CD4-positive, alpha-beta T cell (primary cell): ENCODE measurements around the gene CDCP2. TPM values are rescaled to one million over a fixed set of nuclear protein-coding genes. Genes with fewer than 3 reads are reported as not detected.

Experiments used
- ATAC-seq: fragments of 200-7000 bp; cut with Tn5 transposase; one replicate; pipeline ENCODE4 v1.10.0; 2022; ENCODE audit warnings: mild to moderate bottlenecking; ENCODE audit not compliant: poor library complexity
- CTCF ChIA-PET: fragments of 350-600 bp; sonication (Branson Sonifier 250); formaldehyde crosslinking; loops from one replicate; lab custom pipeline; 2021; ENCODE audit warnings: antibody characterized with exemption, inconsistent platforms; lab: Charles Lee
- POLR2A ChIA-PET: fragments of 350-600 bp; sonication (Branson Sonifier 250); formaldehyde crosslinking; loops from one replicate; lab custom pipeline; 2021; ENCODE audit warnings: antibody characterized with exemption, inconsistent platforms; lab: Charles Lee
- DNase-seq, 14 experiments: peaks; one replicate each; pipeline ENCODE4 v3.0.0-alpha.2; 2013 to 2020; ENCODE audit warnings: mixed read lengths in 2 of 14
- H3K27ac ChIP-seq, 2 donors: one replicate each; pipeline versions ENCODE4 v1.5.1 to v1.7.0; 2013; ENCODE audit warnings: low read length in 2 of 2, low read depth in 1 of 2, mild to moderate bottlenecking in 1 of 2
- H3K27me3 ChIP-seq, 2 experiments: 1 replicate in 1 of 2; 2 replicates in 1 of 2; pipeline versions ENCODE4 v1.6.1 to v1.7.0; 2013; ENCODE audit warnings: low read length in 2 of 2, control low read depth in 1 of 2, mild to moderate bottlenecking in 1 of 2, moderate library complexity in 1 of 2; ENCODE audit not compliant: insufficient read depth in 2 of 2, control insufficient read depth in 1 of 2
- H3K36me3 ChIP-seq: one replicate; pipeline ENCODE4 v1.6.1; 2013; ENCODE audit warnings: low read length, control low read depth; ENCODE audit not compliant: insufficient read depth
- H3K4me1 ChIP-seq: one replicate; pipeline ENCODE4 v1.6.1; 2013; ENCODE audit warnings: low read length, control low read depth; ENCODE audit not compliant: insufficient read depth
- H3K4me3 ChIP-seq: one replicate; pipeline ENCODE4 v1.5.1; 2013; ENCODE audit warnings: mild to moderate bottlenecking, low read length, moderate library complexity
- H3K9me3 ChIP-seq, 2 experiments: 1 replicate in 1 of 2; 2 replicates in 1 of 2; pipeline versions ENCODE4 v1.6.1 to v1.7.0; 2013; ENCODE audit warnings: low read length in 2 of 2, mild to moderate bottlenecking in 2 of 2, control low read depth in 1 of 2, moderate library complexity in 1 of 2; ENCODE audit not compliant: control insufficient read depth in 1 of 2, insufficient read depth in 1 of 2
- H3K27ac Mint-ChIP-seq: one replicate; pipeline ENCODE4 v1.8.0; 2020; ENCODE audit warnings: mixed read lengths
- H3K27me3 Mint-ChIP-seq: one replicate; pipeline ENCODE4 v1.8.0; 2021; ENCODE audit warnings: mixed read lengths
- H3K36me3 Mint-ChIP-seq: one replicate; pipeline ENCODE4 v1.8.0; 2021; ENCODE audit warnings: low read depth, mixed read lengths
- H3K4me1 Mint-ChIP-seq: one replicate; pipeline ENCODE4 v1.8.0; 2021; ENCODE audit warnings: low read depth, mixed read lengths
- H3K4me3 Mint-ChIP-seq: one replicate; pipeline ENCODE4 v1.8.0; 2020; ENCODE audit warnings: mild to moderate bottlenecking, mixed read lengths
- H3K9me3 Mint-ChIP-seq: one replicate; pipeline ENCODE4 v1.8.0; 2020; ENCODE audit warnings: mixed read lengths
- CTCF ChIP-seq: fragments of 200-600 bp; IDR thresholded peaks from one replicate; pipeline ENCODE4 v1.8.0; 2022; ENCODE audit warnings: antibody characterized with exemption, mild to moderate bottlenecking
- intact Hi-C, 2 experiments: fragments of 100-400 bp; cut with DNase I in 1 of 2; cut with micrococcal nuclease in 1 of 2; formaldehyde crosslinking; loops; one replicate each; pipeline versions ENCODE4 v1.15.1 to v1.9.0; 2023 to 2025; cut with DNase I, micrococcal nuclease
- total RNA-seq, 174 experiments: library from RNA in 2 of 174; stranded (reverse) in 2 of 174; gene quantifications; one replicate each; pipeline ENCODE4 v1.2.3 and lab custom pipeline; 2021 to 2026

CDCP2 gene
- total RNA-seq, 2 experiments from 2014 or later: not detected

DNA sequence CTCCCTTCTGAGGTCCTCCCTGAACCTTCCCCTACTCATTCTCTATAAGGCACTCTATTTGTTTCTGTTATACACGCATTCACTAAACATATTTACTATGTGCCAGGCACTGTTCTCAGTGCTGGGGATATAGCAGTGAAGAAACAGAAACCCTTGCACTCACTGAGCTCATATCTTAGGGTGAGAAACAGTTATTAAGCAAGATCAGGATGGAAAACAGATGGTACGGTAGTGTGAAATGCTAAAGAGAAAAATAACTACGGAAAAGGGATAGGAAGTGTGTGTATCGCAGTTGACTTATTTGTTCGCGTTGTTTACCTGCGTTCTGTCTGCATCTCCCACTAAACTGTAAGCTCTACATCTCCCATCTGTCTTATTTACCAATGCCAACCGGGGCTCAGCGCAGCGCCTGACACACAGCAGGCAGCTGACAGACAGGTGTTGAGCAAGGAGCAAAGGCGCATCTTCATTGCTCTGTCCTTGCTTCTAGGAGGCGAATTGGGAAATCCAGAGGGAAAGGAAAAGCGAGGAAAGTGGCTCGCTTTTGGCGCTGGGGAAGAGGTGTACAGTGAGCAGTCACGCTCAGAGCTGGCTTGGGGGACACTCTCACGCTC, 46.5 kb upstream of the CDCP2 start:
- H3K4me3 Mint-ChIP-seq: peak overlapping the region; percentile 92
- H3K27me3 Mint-ChIP-seq: no peaks in the 10 kb centered on the region
- peaks cover 34% of the 10 kb centered on the region for H3K4me1 Mint-ChIP-seq
- intact Hi-C loops: loop anchor here (1.0 to 2.0 kb wide), 3 partner anchors 208 to 564 kb away; partner anchors contain the start of gene SSBP3 (in 1 of the 2)
- DNase-seq: peak in 2 of 14 experiments; percentile 28
- peaks cover 25% of the 10 kb centered on the region for H3K4me1 ChIP-seq
- no peak for ATAC-seq
- H3K9me3 ChIP-seq: no peaks in the 10 kb centered on the region
- peaks cover 41% of the 10 kb centered on the region for H3K36me3 Mint-ChIP-seq
- peak overlapping the region in 1 of 2 donors; percentile 37 for H3K27ac ChIP-seq
- peaks cover 20% of the 10 kb centered on the region for H3K36me3 ChIP-seq
- POLR2A ChIA-PET: interaction anchor here (0.9 to 2.9 kb wide), 17 partner anchors 11 to 602 kb away, joined by 3 to 26 read pairs (median 4); partner anchors contain the start of genes SSBP3, TCEANC2, TMEM59 and TTC22
- CTCF ChIA-PET: interaction anchor here (1.7 to 2.8 kb wide), 2 partner anchors 15 to 290 kb away, joined by 3 to 15 read pairs; no protein-coding TSS in a partner anchor
- TF ChIP-seq CTCF: no peak
- H3K27ac Mint-ChIP-seq: peak overlapping the region; percentile 87
- H3K4me3 ChIP-seq: peak overlapping the region; percentile 96
- no peaks in the 10 kb centered on the region for H3K9me3 Mint-ChIP-seq
- H3K27me3 ChIP-seq: no peaks in the 10 kb centered on the region

- ATAC-seq (no peak), DNase-seq (no peak)
- ChIA-PET CTCF (no interaction called here), POLR2A (no interaction called here)
- Mint-ChIP-seq H3K9me3 (no peaks in the 10 kb centered on the region), H3K27me3 (no peaks in the 10 kb centered on the region), H3K4me3 (no peak overlapping the region), H3K36me3 (peaks cover 56% of the 10 kb centered on the region), H3K27ac (no peak overlapping the region), H3K4me1 (no peaks in the 10 kb centered on the region)
- H3K4me1 ChIP-seq: no peaks in the 10 kb centered on the region
- H3K4me3 ChIP-seq: no peak overlapping the region
- H3K27me3 ChIP-seq: no peaks in the 10 kb centered on the region
- peaks cover 41% of the 10 kb centered on the region for H3K36me3 ChIP-seq
- H3K9me3 ChIP-seq: no peaks in the 10 kb centered on the region
- H3K27ac ChIP-seq: no peak overlapping the region
- no peak for TF ChIP-seq CTCF
- intact Hi-C loops: no loop called here
Observed at GRCh38 chr1:54193453-54193852, 40.7 kb upstream of the CDCP2 start.

GRCh38 chr1:54191525-54191924, 38.7 kb upstream of the CDCP2 start:
- ATAC-seq (no peak), DNase-seq (no peak)
- Mint-ChIP-seq H3K27ac (no peak overlapping the region), H3K27me3 (no peaks in the 10 kb centered on the region), H3K9me3 (no peaks in the 10 kb centered on the region), H3K4me3 (no peak overlapping the region), H3K36me3 (peaks cover 74% of the 10 kb centered on the region), H3K4me1 (no peaks in the 10 kb centered on the region)
- no peak for TF ChIP-seq CTCF
- no peak overlapping the region for H3K27ac ChIP-seq
- no peak overlapping the region for H3K4me3 ChIP-seq
- H3K36me3 ChIP-seq: peaks cover 41% of the 10 kb centered on the region
- H3K9me3 ChIP-seq: no peaks in the 10 kb centered on the region
- no peaks in the 10 kb centered on the region for H3K4me1 ChIP-seq
- POLR2A ChIA-PET: no interaction called here
- intact Hi-C loops: loop anchor here in 1 of 2 experiments (2.0 kb wide), 1 partner anchor 23 kb away; no protein-coding TSS in a partner anchor
- H3K27me3 ChIP-seq: no peaks in the 10 kb centered on the region
- CTCF ChIA-PET: no interaction called here
